Measurements from ENCODE around the gene BCL2. TPM values are rescaled to one million over a fixed set of nuclear protein-coding genes. Genes with fewer than 3 reads are reported as not detected.
A peak's percentile ranks its signal among the peaks of the same experiment; 100 is the strongest.

The BCL2 gene
- total RNA-seq, 2 donors from 2014 or later, result 13.9 to 16.4 TPM

GRCh38 chr18:63162271-63163014 lies 157.1 kb downstream of the BCL2 start:
- no peaks in the 10 kb centered on the region for H3K36me3 ChIP-seq
- no peaks in the 10 kb centered on the region for H3K27me3 ChIP-seq
- intact Hi-C loops (cut with DNase I), result no loop called here
- no peak for TF ChIP-seq CTCF (IDR thresholded peaks at IDR 0.05)
- H3K9me3 ChIP-seq, result no peaks in the 10 kb centered on the region
- no peak overlapping the region for H3K4me3 ChIP-seq
- peaks cover 9% of the 10 kb centered on the region for H3K4me1 ChIP-seq
- peak overlapping the region in 1 of 2 donors; percentile 21 for H3K9ac ChIP-seq (ENCODE audit: low read depth in 2 of 2, low read length in 2 of 2)
- peak overlapping the region; percentile 71 for H3K27ac ChIP-seq
- no peak for DNase-seq

GRCh38 chr18:63161761-63162195 lies 157.8 kb downstream of the BCL2 start:
- peak; percentile 67 for DNase-seq
- intact Hi-C loops (cut with DNase I), result no loop called here
- Histone ChIP-seq H3K4me3 (no peak overlapping the region), H3K9ac (ENCODE audit: low read depth in 2 of 2, low read length in 2 of 2) (peak overlapping the region in 1 of 2 donors; percentile 38), H3K4me1 (peaks cover 15% of the 10 kb centered on the region), H3K36me3 (no peaks in the 10 kb centered on the region), H3K9me3 (no peaks in the 10 kb centered on the region), H3K27ac (peak overlapping the region; percentile 71), H3K27me3 (no peaks in the 10 kb centered on the region)
- TF ChIP-seq CTCF (IDR thresholded peaks at IDR 0.05), result no peak

GRCh38 chr18:63161032-63161760 lies 158.4 kb downstream of the BCL2 start:
- H3K4me1 ChIP-seq, result peaks cover 19% of the 10 kb centered on the region
- intact Hi-C loops (cut with DNase I), result no loop called here

GRCh38 chr18:63160172-63160995 lies 159.2 kb downstream of the BCL2 start:
- no peak overlapping the region for H3K9ac ChIP-seq (ENCODE audit: low read depth in 2 of 2, low read length in 2 of 2)
- H3K9me3 ChIP-seq, result no peaks in the 10 kb centered on the region
- no peak for TF ChIP-seq CTCF (IDR thresholded peaks at IDR 0.05)
- H3K27ac ChIP-seq, result peak overlapping the region; percentile 71
- peaks cover 22% of the 10 kb centered on the region for H3K4me1 ChIP-seq
- no peaks in the 10 kb centered on the region for H3K27me3 ChIP-seq
- intact Hi-C loops (cut with DNase I), result no loop called here
- H3K36me3 ChIP-seq, result no peaks in the 10 kb centered on the region
- DNase-seq, result no peak
- H3K4me3 ChIP-seq, result no peak overlapping the region

More at GRCh38 chr18:63161032-63161760, 158.4 kb downstream of the BCL2 start:
- no peak for DNase-seq
- Histone ChIP-seq H3K9ac (ENCODE audit: low read depth in 2 of 2, low read length in 2 of 2) (peak overlapping the region in 1 of 2 donors; percentile 38), H3K27ac (peak overlapping the region; percentile 71), H3K9me3 (no peaks in the 10 kb centered on the region), H3K36me3 (no peaks in the 10 kb centered on the region), H3K4me3 (no peak overlapping the region), H3K27me3 (no peaks in the 10 kb centered on the region)
- no peak for TF ChIP-seq CTCF (IDR thresholded peaks at IDR 0.05)

- no peak for DNase-seq
Observed at GRCh38 chr18:63159590-63159989, 160.0 kb downstream of the BCL2 start.

More at GRCh38 chr18:63159590-63159989, 160.0 kb downstream of the BCL2 start:
- Histone ChIP-seq H3K9me3 (no peaks in the 10 kb centered on the region), H3K9ac (ENCODE audit: low read depth in 2 of 2, low read length in 2 of 2) (no peak overlapping the region), H3K36me3 (no peaks in the 10 kb centered on the region), H3K27ac (peak overlapping the region; percentile 71), H3K4me3 (no peak overlapping the region), H3K4me1 (peaks cover 28% of the 10 kb centered on the region), H3K27me3 (no peaks in the 10 kb centered on the region)
- intact Hi-C loops (cut with DNase I), result no loop called here
- TF ChIP-seq CTCF (IDR thresholded peaks at IDR 0.05), result no peak

All from colonic mucosa (tissue), 4 donors.